ENCODE measurements around the gene FAAP24. TPM values are rescaled to one million over a fixed set of nuclear protein-coding genes. Genes with fewer than 3 reads are reported as not detected.
"Not testable (repeated sequence)": the region's sequence is repeated elsewhere in the genome, so short reads cannot be mapped to it uniquely, and the experiment has no call there.

The FAAP24 gene
- total RNA-seq, 6 experiments from 2014 or later: 1.9 to 4.2 (median 3.3) TPM

DNA sequence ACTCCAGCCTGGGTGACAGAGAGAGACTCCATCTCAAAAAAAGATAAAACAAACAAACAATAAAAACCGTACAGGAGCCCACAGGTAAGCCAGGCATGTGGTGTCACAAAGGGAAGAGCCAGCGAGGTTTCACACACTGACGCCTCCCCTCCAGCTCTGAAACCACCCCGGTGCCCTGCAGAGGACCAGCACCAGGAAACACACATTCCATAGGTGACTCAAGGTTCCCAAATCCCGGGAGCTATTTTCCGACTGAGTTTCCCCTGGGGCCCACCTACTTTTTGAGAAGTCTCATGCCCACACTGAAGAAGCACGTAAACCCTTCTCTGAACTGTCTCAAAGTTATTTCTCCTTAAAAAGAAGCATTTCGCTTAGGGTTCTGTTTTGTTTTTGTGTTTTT lies 52.4 kb downstream of the FAAP24 start:
- Mint-ChIP-seq H3K27ac (no peak overlapping the region), H3K4me3 (no peak overlapping the region), H3K27me3 (ENCODE audit: insufficient read depth) (no peaks in the 10 kb centered on the region; the same call in 1 of the 2 replicates), H3K9me3 (peaks cover 5% of the 10 kb centered on the region), H3K36me3 (ENCODE audit: low read depth) (peaks cover 9% of the 10 kb centered on the region), H3K4me1 (ENCODE audit: low read depth) (no peaks in the 10 kb centered on the region)
- no peak for DNase-seq
- TF ChIP-seq, protein P1, sequence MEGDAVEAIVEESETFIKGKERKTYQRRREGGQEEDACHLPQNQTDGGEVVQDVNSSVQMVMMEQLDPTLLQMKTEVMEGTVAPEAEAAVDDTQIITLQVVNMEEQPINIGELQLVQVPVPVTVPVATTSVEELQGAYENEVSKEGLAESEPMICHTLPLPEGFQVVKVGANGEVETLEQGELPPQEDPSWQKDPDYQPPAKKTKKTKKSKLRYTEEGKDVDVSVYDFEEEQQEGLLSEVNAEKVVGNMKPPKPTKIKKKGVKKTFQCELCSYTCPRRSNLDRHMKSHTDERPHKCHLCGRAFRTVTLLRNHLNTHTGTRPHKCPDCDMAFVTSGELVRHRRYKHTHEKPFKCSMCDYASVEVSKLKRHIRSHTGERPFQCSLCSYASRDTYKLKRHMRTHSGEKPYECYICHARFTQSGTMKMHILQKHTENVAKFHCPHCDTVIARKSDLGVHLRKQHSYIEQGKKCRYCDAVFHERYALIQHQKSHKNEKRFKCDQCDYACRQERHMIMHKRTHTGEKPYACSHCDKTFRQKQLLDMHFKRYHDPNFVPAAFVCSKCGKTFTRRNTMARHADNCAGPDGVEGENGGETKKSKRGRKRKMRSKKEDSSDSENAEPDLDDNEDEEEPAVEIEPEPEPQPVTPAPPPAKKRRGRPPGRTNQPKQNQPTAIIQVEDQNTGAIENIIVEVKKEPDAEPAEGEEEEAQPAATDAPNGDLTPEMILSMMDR (IDR thresholded peaks at IDR 0.05): no peak

- not testable (repeated sequence) for DNase-seq; H3K4me3 Mint-ChIP-seq; H3K4me1 Mint-ChIP-seq (ENCODE audit: low read depth); H3K27ac Mint-ChIP-seq; H3K27me3 Mint-ChIP-seq (ENCODE audit: insufficient read depth); H3K9me3 Mint-ChIP-seq
- peaks cover 16% of the 10 kb centered on the region for H3K36me3 Mint-ChIP-seq (ENCODE audit: low read depth)
Measured at GRCh38 chr19:33025468-33026238, 53.6 kb downstream of the FAAP24 start.

GRCh38 chr19:33026602-33027001 lies 54.6 kb downstream of the FAAP24 start:
- H3K27ac Mint-ChIP-seq; H3K4me1 Mint-ChIP-seq (ENCODE audit: low read depth); H3K4me3 Mint-ChIP-seq; DNase-seq; H3K9me3 Mint-ChIP-seq; H3K27me3 Mint-ChIP-seq (ENCODE audit: insufficient read depth): not testable (repeated sequence)
- H3K36me3 Mint-ChIP-seq (ENCODE audit: low read depth): peaks cover 16% of the 10 kb centered on the region

Other genes starting within 250 kb of the FAAP24 start
- not detected for gene SLC7A9, start 102.5 kb upstream of the FAAP24 start, total RNA-seq (2021; fragmentation: NEBNext Ultra II Directional; extraction: Animal tissue kit (Norgen Biotek cat#: 25700))
- 10 to 100 TPM; 27.3 to 32.1 (median 30.9) TPM for gene CEP89, start 284 bp upstream of the FAAP24 start, total RNA-seq (2021; fragmentation: NEBNext Ultra II Directional; extraction: Animal tissue kit (Norgen Biotek cat#: 25700))
- gene RHPN2, start 92.6 kb downstream of the FAAP24 start, total RNA-seq (2021; fragmentation: NEBNext Ultra II Directional; extraction: Animal tissue kit (Norgen Biotek cat#: 25700)): 1 to 10 TPM; 2.7 to 5.4 (median 3.4) TPM
- gene GPATCH1, start 108.9 kb downstream of the FAAP24 start, total RNA-seq (2021; fragmentation: NEBNext Ultra II Directional; extraction: Animal tissue kit (Norgen Biotek cat#: 25700)): 1 to 10 TPM; 5.9 to 7.8 (median 7.0) TPM
- not detected for gene WDR88, start 159.9 kb downstream of the FAAP24 start, total RNA-seq (2021; fragmentation: NEBNext Ultra II Directional; extraction: Animal tissue kit (Norgen Biotek cat#: 25700))
- gene LRP3, start 222.1 kb downstream of the FAAP24 start, total RNA-seq (2021; fragmentation: NEBNext Ultra II Directional; extraction: Animal tissue kit (Norgen Biotek cat#: 25700)): 10 to 100 TPM in 2 of 6 experiments, 1 to 10 TPM in 4; 1.9 to 17.7 (median 2.4) TPM